Adrenal gland (tissue), 5 donors: ENCODE data around the gene CACUL1.

Experiments
- CTCF ChIP-seq, 6 experiments: fragments of 450-650 bp in 4 of 6; fragments of 200-600 bp in 2 of 6; sonication (generic) in 1 of 6; IDR thresholded peaks; 1 replicate in 5 of 6; 2 replicates in 1 of 6; pipeline versions ENCODE4 v1.5.1 to v1.8.0; 2016 to 2021; ENCODE audit warnings: antibody characterized with exemption in 6 of 6, mild to moderate bottlenecking in 2 of 6, moderate library complexity in 1 of 6
- POLR2A ChIP-seq, 2 donors: fragments of 450-650 bp; IDR thresholded peaks; one replicate each; pipeline ENCODE4 v1.6.1; 2017; ENCODE audit warnings: antibody characterized with exemption in 2 of 2, mild to moderate bottlenecking in 2 of 2, moderate library complexity in 1 of 2
- donor health status: DM: no; HTN: no; CAD: no.

GRCh38 chr10:118746246-118746645 is 8.5 kb downstream of the CACUL1 start:
- TF ChIP-seq CTCF (IDR thresholded peaks at IDR 0.05), result no peak
- TF ChIP-seq POLR2A (IDR thresholded peaks at IDR 0.05), result no peak
